GM12878 (cell line): ENCODE results near the gene IFRD2. TPM values are rescaled to one million over a fixed set of nuclear protein-coding genes. Genes with fewer than 3 reads are reported as not detected.

Experiments
- ATAC-seq: fragments of 200-7000 bp; cut with Tn5 transposase; 3 replicates; pipeline ENCODE4 v1.9.1; 2020; ENCODE audit warnings: mild to moderate bottlenecking, moderate library complexity
- BruUV-seq: library from RNA; stranded (reverse); fragments of 400-500 nt; replicated peaks from 2 replicates; lab custom pipeline; 2021; lab: Mats Ljungman, UMichigan
- CTCF ChIA-PET: fragments of 300-600 bp; sonication (Branson Sonifier 250); formaldehyde crosslinking; extraction: SDS; loops from one replicate; lab custom pipeline; 2021; ENCODE audit warnings: inconsistent platforms; lab: Yijun Ruan, JAX
- POLR2A ChIA-PET: fragments of 350-600 bp; formaldehyde crosslinking; extraction: SDS; loops from one replicate; lab custom pipeline; 2021; ENCODE audit warnings: inconsistent platforms; lab: Charles Lee
- RAD21 ChIA-PET: fragments of 300-600 bp; sonication (Branson Sonifier 250); formaldehyde crosslinking; loops from one replicate; lab custom pipeline; 2023; ENCODE audit warnings: antibody characterized with exemption; ENCODE audit not compliant: unreplicated experiment; lab: Charles Lee
- SMC1A ChIA-PET: fragments of 300-600 bp; sonication (Branson Sonifier 250); formaldehyde crosslinking; loops from one replicate; lab custom pipeline; 2023; ENCODE audit not compliant: unreplicated experiment, uncharacterized antibody; lab: Charles Lee
- DNase-seq: peaks from one replicate; pipeline ENCODE4 v3.0.0-alpha.2; 2011; ENCODE audit warnings: low read depth, low spot score
- FAIRE-seq: peaks from 3 replicates; lab custom pipeline; 2011; peaks lifted over from hg19 to GRCh38; lab: Jason Lieb, UNC
- H2AFZ ChIP-seq: 2 replicates; pipeline ENCODE4 v1.6.0; 2011; ENCODE audit warnings: low read depth, low read length, control low read depth; ENCODE audit not compliant: control insufficient read depth
- H3K27ac ChIP-seq: 2 replicates; pipeline ENCODE4 v1.5.1; 2011; ENCODE audit warnings: control low read depth; ENCODE audit not compliant: control insufficient read depth, insufficient read depth
- H3K27me3 ChIP-seq, 2 experiments: replicated peaks in 1 of 2; 2 replicates each; pipeline versions ENCODE4 v1.6.0 to v1.6.1; 2011; ENCODE audit warnings: low read length in 1 of 2; ENCODE audit not compliant: control insufficient read depth in 2 of 2, insufficient read depth in 2 of 2
- H3K36me3 ChIP-seq, 2 experiments: 2 replicates each; pipeline ENCODE4 v1.5.1; 2011; ENCODE audit warnings: low read length in 1 of 2; ENCODE audit not compliant: control insufficient read depth in 2 of 2, insufficient read depth in 2 of 2
- H3K4me1 ChIP-seq: 2 replicates; pipeline ENCODE4 v1.6.1; 2011; ENCODE audit warnings: mild to moderate bottlenecking, low read length, moderate library complexity, mixed read lengths; ENCODE audit not compliant: control insufficient read depth, insufficient read depth
- H3K4me2 ChIP-seq: 2 replicates; pipeline ENCODE4 v1.6.0; 2011; ENCODE audit warnings: control low read depth; ENCODE audit not compliant: control insufficient read depth, insufficient read depth
- H3K4me3 ChIP-seq: fragments of 200-600 bp; sonication (generic); 2 replicates; pipeline ENCODE4 v1.5.1; 2016
- H3K79me2 ChIP-seq: 2 replicates; pipeline ENCODE4 v1.6.0; 2011; ENCODE audit warnings: low read length; ENCODE audit not compliant: control insufficient read depth, insufficient read depth
- H3K9ac ChIP-seq: 2 replicates; pipeline ENCODE4 v1.8.0; 2011; ENCODE audit warnings: low read length, control low read depth, mixed read lengths; ENCODE audit not compliant: control insufficient read depth, insufficient read depth
- H3K9me3 ChIP-seq: replicated peaks from 3 replicates; pipeline ENCODE4 v1.5.1; 2011; ENCODE audit warnings: mild to moderate bottlenecking, low read length; ENCODE audit not compliant: control insufficient read depth, insufficient read depth
- H4K20me1 ChIP-seq: 2 replicates; pipeline ENCODE4 v1.6.0; 2011; ENCODE audit not compliant: control insufficient read depth, insufficient read depth
- BMI1 ChIP-seq: fragments of 450-650 bp; IDR thresholded peaks from 2 replicates; pipeline ENCODE4 v1.6.1; 2016; ENCODE audit warnings: mild to moderate bottlenecking, moderate library complexity, borderline replicate concordance
- CBX5 ChIP-seq: sonication (generic); IDR thresholded peaks from 2 replicates; pipeline ENCODE4 v1.6.1; 2016; ENCODE audit warnings: low read depth, moderate library complexity, mild to moderate bottlenecking, inconsistent platforms
- CEBPB ChIP-seq, 2 experiments: fragments of 150-350 bp in 1 of 2; IDR thresholded peaks; 2 replicates each; pipeline ENCODE4 v1.6.1; 2012 to 2014; ENCODE audit warnings: low read depth in 2 of 2, low read length in 2 of 2, borderline replicate concordance in 1 of 2, inconsistent platforms in 1 of 2
- EGR1 ChIP-seq, 2 experiments: IDR thresholded peaks; 1 replicate in 1 of 2; 2 replicates in 1 of 2; pipeline ENCODE4 v1.6.1; 2011 to 2012; ENCODE audit warnings: low read depth in 2 of 2, low read length in 2 of 2, borderline replicate concordance in 1 of 2, mild to moderate bottlenecking in 1 of 2, moderate library complexity in 1 of 2
- FOS ChIP-seq: IDR thresholded peaks from 3 replicates; pipeline ENCODE4 v1.6.1; 2011; ENCODE audit warnings: borderline replicate concordance; ENCODE audit not compliant: insufficient read length; ENCODE audit errors: extremely low read depth
- NBN ChIP-seq: fragments of 450-650 bp; IDR thresholded peaks from 2 replicates; pipeline ENCODE4 v1.6.1; 2016
- POLR2A ChIP-seq: IDR thresholded peaks from 2 replicates; pipeline ENCODE4 v1.6.1; 2011; ENCODE audit warnings: low read depth, mild to moderate bottlenecking, low read length
- SMARCA5 ChIP-seq: fragments of 450-650 bp; IDR thresholded peaks from 2 replicates; pipeline ENCODE4 v1.6.1; 2017; ENCODE audit warnings: mild to moderate bottlenecking
- WRNIP1 ChIP-seq: IDR thresholded peaks from 2 replicates; pipeline ENCODE4 v1.6.1; 2011; ENCODE audit warnings: low read depth, low read length, improper control_type of control experiment, borderline replicate concordance
- YBX1 ChIP-seq: fragments of 450-650 bp; IDR thresholded peaks from 2 replicates; pipeline ENCODE4 v1.6.1; 2016; ENCODE audit warnings: antibody characterized with exemption
- ZBTB40 ChIP-seq: fragments of 450-650 bp; IDR thresholded peaks from 2 replicates; pipeline ENCODE4 v1.6.1; 2016; ENCODE audit warnings: mild to moderate bottlenecking, moderate library complexity, borderline replicate concordance
- WGBS: methylation state at CpG from one replicate; pipeline ENCODE4 v1.1.6; 2016; ENCODE audit warnings: low lambda C conversion rate; ENCODE audit not compliant: insufficient replicate concordance, insufficient coverage; ENCODE audit errors: missing lambda C conversion rate; 5-methylcytosine and 5-hydroxymethylcytosine counted together
- in situ Hi-C: fragments of 300-500 bp; cut with MboI; formaldehyde crosslinking; loops from 9 replicates; pipeline ENCODE4 v1.14.3; 2018; ENCODE audit warnings: mixed read lengths
- intact Hi-C: fragments of 100-400 bp; cut with micrococcal nuclease; formaldehyde crosslinking; loops from one replicate; pipeline ENCODE4 v1.14.2; 2022; ENCODE audit not compliant: unreplicated experiment
- polyA plus RNA-seq, 11 experiments: library from polyadenylated mRNA; depleted of rRNA in 4 of 11; unstranded in 6 of 11; stranded (reverse) in 5 of 11; fragments of >200 nt; fragmentation: Nextera tagmentation in 4 of 11; fragmentation: Illumina TruSeq in 1 of 11; extraction: Ambion mirVana in 4 of 11; extraction: Trizol in 1 of 11; gene quantifications; 1 replicate in 1 of 11; 2 replicates in 10 of 11; pipeline versions ENCODE4 v1.2.1 to v1.2.3, GENCODE V29; 2011 to 2016; ENCODE audit warnings: inconsistent platforms in 2 of 11, missing spikeins in 2 of 11, low read depth in 1 of 11
- total RNA-seq, 4 experiments: library from RNA; depleted of rRNA in 3 of 4; stranded (reverse); fragments of >200 nt in 3 of 4; fragmentation: Illumina TruSeq in 1 of 4; extraction: Trizol in 1 of 4; gene quantifications; 2 replicates each; pipeline versions ENCODE4 v1.2.1 to v1.2.3, GENCODE V29; 2013 to 2021
- TF ChIP-seq, protein P1 (sequence below): fragments of 450-650 bp; IDR thresholded peaks from 2 replicates; pipeline ENCODE4 v1.6.1; 2018; ENCODE audit warnings: borderline replicate concordance, mild to moderate bottlenecking; ENCODE audit not compliant: partially characterized antibody

The IFRD2 gene
- total and polyA plus RNA-seq, 10 of the 15 experiments (the other 5 are each of a cell fraction or from before 2014, with no cell fraction given), result 19.1 to 153 (median 80.3) TPM

DNA sequence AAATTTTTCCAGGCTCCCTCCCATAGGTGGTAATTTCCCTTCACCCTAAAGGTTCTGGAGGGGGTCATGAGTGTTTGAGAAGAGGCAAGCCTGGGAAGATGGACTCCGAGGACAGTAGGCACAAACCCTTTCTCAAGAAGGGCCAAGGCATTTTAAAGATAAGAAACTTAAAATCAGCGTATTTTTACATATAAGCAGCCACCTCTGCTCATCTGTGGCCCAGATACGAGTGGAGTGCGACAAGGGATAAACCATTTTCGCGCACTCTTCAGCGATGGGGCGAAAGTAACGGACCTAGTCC lies 47.9 kb upstream of the IFRD2 start:
- SMC1A ChIA-PET, result interaction anchor here (1.1 kb wide), 1 partner anchor 11 kb away, joined by 3 read pairs; no protein-coding TSS in a partner anchor
- in situ Hi-C loops, result no loop called here
- intact Hi-C loops, result no loop called here

More for the DNA sequence above, 47.9 kb upstream of the IFRD2 start:
- H3K27me3 ChIP-seq, result no peaks in the 10 kb centered on the region
- H2AFZ ChIP-seq, result peak overlapping the region; percentile 57
- CTCF ChIA-PET, result interaction anchor here (6.4 to 10.5 kb wide), 2 partner anchors 9 to 17 kb away, joined by 59 to 72 read pairs; partner anchors contain the start of genes CYB561D2, HYAL2 and NPRL2
- H3K36me3 ChIP-seq, result no peaks in the 10 kb centered on the region
- BruUV-seq, result no TSS peak
- TF ChIP-seq SMARCA5 (no peak), BMI1 (no peak), YBX1 (no peak), CBX5 (no peak), ZBTB40 (no peak; the same call in 1 of the 2 replicates), FOS (no peak), WRNIP1 (no peak), EGR1 (IDR thresholded peaks at IDR 0.05; ENCODE audit: borderline replicate concordance in 1 of 2, low read depth in 2 of 2, low read length in 2 of 2) (no peak), CEBPB (IDR thresholded peaks at IDR 0.05; ENCODE audit: borderline replicate concordance in 1 of 2, low read depth in 2 of 2, low read length in 2 of 2) (no peak), NBN (no peak), POLR2A (no peak)
- TF ChIP-seq, protein P1, sequence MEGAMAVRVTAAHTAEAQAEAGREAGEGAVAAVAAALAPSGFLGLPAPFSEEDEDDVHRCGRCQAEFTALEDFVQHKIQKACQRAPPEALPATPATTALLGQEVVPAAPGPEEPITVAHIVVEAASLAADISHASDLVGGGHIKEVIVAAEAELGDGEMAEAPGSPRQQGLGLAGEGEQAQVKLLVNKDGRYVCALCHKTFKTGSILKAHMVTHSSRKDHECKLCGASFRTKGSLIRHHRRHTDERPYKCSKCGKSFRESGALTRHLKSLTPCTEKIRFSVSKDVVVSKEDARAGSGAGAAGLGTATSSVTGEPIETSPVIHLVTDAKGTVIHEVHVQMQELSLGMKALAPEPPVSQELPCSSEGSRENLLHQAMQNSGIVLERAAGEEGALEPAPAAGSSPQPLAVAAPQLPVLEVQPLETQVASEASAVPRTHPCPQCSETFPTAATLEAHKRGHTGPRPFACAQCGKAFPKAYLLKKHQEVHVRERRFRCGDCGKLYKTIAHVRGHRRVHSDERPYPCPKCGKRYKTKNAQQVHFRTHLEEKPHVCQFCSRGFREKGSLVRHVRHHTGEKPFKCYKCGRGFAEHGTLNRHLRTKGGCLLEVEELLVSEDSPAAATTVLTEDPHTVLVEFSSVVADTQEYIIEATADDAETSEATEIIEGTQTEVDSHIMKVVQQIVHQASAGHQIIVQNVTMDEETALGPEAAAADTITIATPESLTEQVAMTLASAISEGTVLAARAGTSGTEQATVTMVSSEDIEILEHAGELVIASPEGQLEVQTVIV, result no peak
- no peaks in the 10 kb centered on the region for H4K20me1 ChIP-seq
- POLR2A ChIA-PET, result interaction anchor here (0.6 to 7.0 kb wide), 5 partner anchors 10 to 229 kb away, joined by 3 to 84 read pairs (median 3); partner anchors contain the start of genes CYB561D2, HYAL3, NAA80 and NPRL2
- H3K4me2 ChIP-seq, result peak overlapping the region; percentile 75
- peak overlapping the region; percentile 96 for H3K4me3 ChIP-seq
- FAIRE-seq, result no peak
- peaks cover 54% of the 10 kb centered on the region for H3K79me2 ChIP-seq
- H3K9me3 ChIP-seq, result no peaks in the 10 kb centered on the region
- H3K4me1 ChIP-seq, result no peaks in the 10 kb centered on the region; the same call in 1 of the 2 replicates
- H3K27ac ChIP-seq, result peak overlapping the region; percentile 92
- DNase-seq, result no peak
- RAD21 ChIA-PET, result interaction anchor here (1.3 kb wide), 1 partner anchor 10 kb away, joined by 3 read pairs; the partner anchor contains the start of gene NPRL2
- 12% methylated on average over 9 of the region's 9 CpGs for WGBS
- H3K9ac ChIP-seq, result peak overlapping the region; percentile 86
- ATAC-seq, result no peak
